Measurements from ENCODE around the gene CD200R1.

DNA sequence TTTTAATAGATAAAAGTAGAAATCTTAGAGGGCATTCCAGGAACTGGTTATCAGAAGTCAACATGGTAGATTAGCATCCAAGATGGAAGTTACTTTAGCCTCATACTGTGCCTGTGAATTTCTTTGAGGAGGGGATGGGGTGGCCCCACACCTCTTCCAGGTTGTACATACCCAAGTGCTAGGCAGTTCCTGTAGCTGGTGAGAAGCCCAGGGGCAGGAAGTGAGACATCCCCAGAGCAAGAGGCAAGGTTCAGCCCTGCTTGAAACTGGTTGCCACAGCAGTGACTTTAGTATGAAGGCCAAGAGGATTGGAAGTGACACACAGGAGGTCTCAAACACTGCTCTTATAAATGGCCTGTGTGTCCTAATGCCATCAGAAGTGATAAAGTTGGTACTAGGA, 27.8 kb upstream of the CD200R1 start:
- TF ChIP-seq NRF1 (IDR thresholded peaks at IDR 0.05; ENCODE audit: low read depth, low read length) (no peak), CTCF (IDR thresholded peaks at IDR 0.05; ENCODE audit: control extremely low read depth in 1 of 3, insufficient read depth in 1 of 3, low read depth in 1 of 3, low read length in 3 of 3) (no peak), TAF1 (IDR thresholded peaks at IDR 0.05; ENCODE audit: low read depth, low read length) (no peak), SP4 (IDR thresholded peaks at IDR 0.05; ENCODE audit: low read length) (no peak), KDM1A (IDR thresholded peaks at IDR 0.05; ENCODE audit: borderline replicate concordance, low read length) (no peak), EP300 (IDR thresholded peaks at IDR 0.05; ENCODE audit: borderline replicate concordance in 1 of 2, low read depth in 2 of 2, low read length in 2 of 2) (no peak), SIN3A (conservative IDR thresholded peaks at IDR 0.05 in 1 of 2, IDR thresholded peaks at IDR 0.05 in 1 of 2; ENCODE audit: low read depth in 1 of 2, low read length in 2 of 2) (no peak), POLR2A (IDR thresholded peaks at IDR 0.05; ENCODE audit: control extremely low read depth in 1 of 2, low read depth in 2 of 2, low read length in 2 of 2) (no peak), SP1 (IDR thresholded peaks at IDR 0.05; ENCODE audit: low read depth, low read length) (no peak), EZH2 (IDR thresholded peaks at IDR 0.05; ENCODE audit: low read depth, low read length, severe bottlenecking) (no peak)
